Measurements from ENCODE around the gene NCAPD3. TPM values are rescaled to one million over a fixed set of nuclear protein-coding genes. Genes with fewer than 3 reads are reported as not detected.
"Not testable (repeated sequence)": the region's sequence is repeated elsewhere in the genome, so short reads cannot be mapped to it uniquely, and the experiment has no call there.

The NCAPD3 gene
- total RNA-seq, 2 experiments from 2014 or later, result 98.4 to 102 TPM

- H3K36me3 Mint-ChIP-seq (ENCODE audit: low read depth), result no peaks in the 10 kb centered on the region
- no peak for TF ChIP-seq CTCF (IDR thresholded peaks at IDR 0.05)
- ChIA-PET CTCF (interaction anchor here (1.2 kb wide), 1 partner anchor 68 kb away, joined by 3 read pairs; no protein-coding TSS in a partner anchor), POLR2A (no interaction called here)
- no peak for ATAC-seq
- H3K4me1 Mint-ChIP-seq (ENCODE audit: low read depth), result peaks cover 4% of the 10 kb centered on the region
- no peaks in the 10 kb centered on the region for H3K9me3 Mint-ChIP-seq
- intact Hi-C loops (cut with micrococcal nuclease), result no loop called here
- H3K4me3 Mint-ChIP-seq, result no peak overlapping the region
- DNase-seq, result no peak
- H3K27ac Mint-ChIP-seq, result no peak overlapping the region
- peaks cover 12% of the 10 kb centered on the region for H3K27me3 Mint-ChIP-seq
Measured at GRCh38 chr11:134118006-134118405, 105.8 kb downstream of the NCAPD3 start.

DNA sequence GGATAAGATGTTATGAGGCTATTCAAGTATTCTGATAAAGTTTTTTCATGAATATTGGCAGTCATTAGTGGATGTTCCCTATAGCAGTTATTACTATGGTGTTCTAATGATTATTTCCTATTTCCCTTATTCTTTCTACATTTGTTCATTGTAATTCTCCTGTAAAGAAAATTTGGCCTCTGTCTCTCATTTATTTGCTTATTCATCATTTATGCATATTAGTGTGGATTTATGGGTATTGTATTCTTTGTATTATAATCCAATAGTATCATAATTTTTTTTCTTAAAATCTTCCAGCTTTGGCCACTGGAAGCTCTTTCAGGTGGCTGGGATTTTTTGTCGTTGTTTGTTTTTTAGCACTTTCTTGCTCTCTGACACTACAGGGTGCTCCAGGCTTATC, 107.6 kb downstream of the NCAPD3 start:
- POLR2A ChIA-PET, result no interaction called here
- intact Hi-C loops (cut with micrococcal nuclease), result no loop called here
- peaks cover 4% of the 10 kb centered on the region for H3K36me3 Mint-ChIP-seq (ENCODE audit: low read depth)
- CTCF ChIA-PET, result no interaction called here
- H3K27me3 Mint-ChIP-seq, result peaks cover 4% of the 10 kb centered on the region
- H3K4me3 Mint-ChIP-seq, result no peak overlapping the region
- H3K4me1 Mint-ChIP-seq (ENCODE audit: low read depth), result peaks cover 4% of the 10 kb centered on the region
- DNase-seq (no peak), ATAC-seq (no peak)
- no peak overlapping the region for H3K27ac Mint-ChIP-seq
- peaks cover 3% of the 10 kb centered on the region for H3K9me3 Mint-ChIP-seq
- TF ChIP-seq CTCF (IDR thresholded peaks at IDR 0.05), result no peak

- not testable (repeated sequence) for H3K4me3 Mint-ChIP-seq, H3K27me3 Mint-ChIP-seq, ATAC-seq
Measured at GRCh38 chr11:134113787-134114186, 110.0 kb downstream of the NCAPD3 start.

DNA sequence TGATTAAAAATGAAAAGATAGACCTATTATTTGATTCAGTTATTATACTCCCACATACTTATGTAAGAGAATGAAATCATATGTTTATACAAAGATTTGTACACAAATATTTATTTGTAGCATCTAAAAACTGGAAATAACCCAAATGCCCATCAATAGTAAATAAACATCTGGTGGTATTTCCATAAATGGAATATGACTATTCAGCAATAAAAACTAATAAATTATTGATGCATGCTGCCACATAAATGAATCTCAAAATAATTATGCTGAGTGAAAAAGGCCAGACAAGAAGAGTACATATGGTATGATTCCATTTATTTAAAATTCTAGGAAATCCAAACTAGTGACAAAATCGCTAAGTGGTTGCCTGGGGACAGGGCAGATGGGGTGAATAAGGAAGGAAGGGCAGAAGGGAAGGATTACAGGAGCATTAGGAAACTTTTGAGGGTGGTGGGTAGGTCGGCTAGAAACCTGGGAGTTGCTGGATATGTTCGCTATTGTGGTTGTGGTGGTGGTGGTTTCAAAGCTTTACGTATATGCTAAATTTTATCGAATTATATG, 113.4 kb downstream of the NCAPD3 start:
- ChIA-PET CTCF (no interaction called here), POLR2A (no interaction called here)
- ATAC-seq (no peak), DNase-seq (no peak)
- intact Hi-C loops (cut with micrococcal nuclease), result no loop called here
- no peak for TF ChIP-seq CTCF (IDR thresholded peaks at IDR 0.05)
- H3K4me3 Mint-ChIP-seq, result no peak overlapping the region
- H3K4me1 Mint-ChIP-seq (ENCODE audit: low read depth), result no peaks in the 10 kb centered on the region
- no peak overlapping the region for H3K27ac Mint-ChIP-seq
- peaks cover 12% of the 10 kb centered on the region for H3K9me3 Mint-ChIP-seq
- peaks cover 11% of the 10 kb centered on the region for H3K36me3 Mint-ChIP-seq (ENCODE audit: low read depth)
- no peaks in the 10 kb centered on the region for H3K27me3 Mint-ChIP-seq

More at GRCh38 chr11:134113787-134114186, 110.0 kb downstream of the NCAPD3 start:
- intact Hi-C loops (cut with micrococcal nuclease); POLR2A ChIA-PET; H3K36me3 Mint-ChIP-seq (ENCODE audit: low read depth); DNase-seq; H3K9me3 Mint-ChIP-seq; H3K4me1 Mint-ChIP-seq (ENCODE audit: low read depth); H3K27ac Mint-ChIP-seq; CTCF ChIA-PET: not testable (repeated sequence)

Other genes starting within 250 kb of the NCAPD3 start
- gene JAM3, start 154.9 kb downstream of the NCAPD3 start, total RNA-seq, result 10 to 100 TPM; 24.9 to 26.8 TPM
- 10 to 100 TPM; 35.6 TPM for gene VPS26B, start 704 bp upstream of the NCAPD3 start, total RNA-seq
- gene THYN1, start 29.4 kb upstream of the NCAPD3 start, total RNA-seq, result 10 to 100 TPM; 70.1 to 75.3 TPM
- 10 to 100 TPM; 13.1 to 13.8 TPM for gene ACAD8, start 29.6 kb upstream of the NCAPD3 start, total RNA-seq
- gene GLB1L3, start 52.4 kb upstream of the NCAPD3 start, total RNA-seq, result 10 to 100 TPM; 11.2 to 11.9 TPM
- 1 to 10 TPM; 4.7 to 6.0 TPM for gene GLB1L2, start 108.0 kb upstream of the NCAPD3 start, total RNA-seq
- gene B3GAT1, start 188.3 kb upstream of the NCAPD3 start, total RNA-seq, result under 1 TPM in 1 of 2 experiments, not detected in 1; 0.07 TPM